Immature natural killer cell (primary cell): ENCODE measurements around the gene CHN1. TPM values are rescaled to one million over a fixed set of nuclear protein-coding genes. Genes with fewer than 3 reads are reported as not detected.

Experiments
- DNase-seq, 3 donors: peaks; one replicate each; pipeline ENCODE4 v3.0.0; 2022; ENCODE audit warnings: mixed read lengths in 1 of 3
- H3K27ac Mint-ChIP-seq, 6 donors: one replicate each; pipeline ENCODE4 v1.8.0; 2020; ENCODE audit warnings: mixed read lengths in 6 of 6, mild to moderate bottlenecking in 5 of 6, inconsistent platforms in 4 of 6, moderate library complexity in 3 of 6
- H3K27me3 Mint-ChIP-seq, 3 donors: one replicate each; pipeline ENCODE4 v1.8.0; 2020 to 2021; ENCODE audit warnings: low read depth in 3 of 3, mild to moderate bottlenecking in 3 of 3, mixed read lengths in 3 of 3, moderate library complexity in 3 of 3, inconsistent platforms in 1 of 3
- H3K36me3 Mint-ChIP-seq, 3 donors: one replicate each; pipeline ENCODE4 v1.8.0; 2020; ENCODE audit warnings: mixed read lengths in 3 of 3, inconsistent platforms in 2 of 3, mild to moderate bottlenecking in 2 of 3
- H3K4me1 Mint-ChIP-seq, 2 donors: one replicate each; pipeline ENCODE4 v1.8.0; 2020; ENCODE audit warnings: inconsistent platforms in 2 of 2, mild to moderate bottlenecking in 2 of 2, mixed read lengths in 2 of 2, moderate library complexity in 1 of 2
- H3K4me3 Mint-ChIP-seq, 5 donors: one replicate each; pipeline ENCODE4 v1.8.0; 2020; ENCODE audit warnings: mild to moderate bottlenecking in 5 of 5, mixed read lengths in 5 of 5, inconsistent platforms in 3 of 5, moderate library complexity in 3 of 5
- H3K9me3 Mint-ChIP-seq, 6 donors: one replicate each; pipeline ENCODE4 v1.8.0; 2020; ENCODE audit warnings: mild to moderate bottlenecking in 6 of 6, mixed read lengths in 6 of 6, inconsistent platforms in 4 of 6, moderate library complexity in 3 of 6
- polyA plus RNA-seq, 3 donors: library from polyadenylated mRNA; unstranded; fragments of 300-500 nt; fragmentation: Illumina TruSeq; gene quantifications; one replicate each; pipeline ENCODE4 v1.2.3, GENCODE V29; 2021

Gene CHN1
- polyA plus RNA-seq, 3 donors from 2014 or later = 0.11 to 0.69 TPM; not detected in 1

DNA sequence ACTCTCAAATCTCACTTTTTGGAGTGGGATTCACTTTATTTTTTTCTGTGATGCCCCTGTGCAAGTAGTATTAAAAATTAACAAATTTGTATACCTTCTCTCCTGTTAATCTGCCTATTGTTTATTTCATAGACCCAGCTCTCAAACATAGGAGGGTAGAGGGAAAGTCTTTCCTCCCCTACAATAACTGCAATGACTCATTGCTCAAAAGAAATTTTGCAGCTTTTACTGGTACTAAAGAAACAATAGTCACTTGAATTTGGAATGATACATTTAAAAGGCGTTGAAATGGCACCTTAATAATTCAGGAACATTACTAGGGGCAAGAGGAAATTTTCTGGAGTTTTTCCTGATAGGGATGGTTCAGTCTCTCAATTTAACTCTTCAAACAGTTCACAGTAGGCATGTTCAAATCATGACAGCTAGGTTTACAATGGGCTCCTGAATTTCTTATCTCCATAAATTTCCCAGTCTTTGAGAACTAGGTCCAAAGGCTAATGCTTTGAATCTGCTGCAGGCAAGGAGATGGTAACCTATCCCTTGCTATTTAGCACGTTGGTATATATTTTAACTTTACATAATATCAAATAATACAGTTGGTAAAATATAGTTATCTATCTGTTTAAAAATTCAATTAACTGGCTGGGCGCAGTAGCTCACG, 88.8 kb downstream of the CHN1 start:
- Mint-ChIP-seq H3K9me3 (no peaks in the 10 kb centered on the region), H3K27ac (no peak overlapping the region), H3K4me3 (no peak overlapping the region), H3K4me1 (no peaks in the 10 kb centered on the region), H3K27me3 (peaks cover 0 to 3% (median 2%) of the 10 kb centered on the region in 3 donors), H3K36me3 (peaks cover 3 to 4% (median 3%) of the 10 kb centered on the region in 3 donors)
- DNase-seq = no peak

DNA sequence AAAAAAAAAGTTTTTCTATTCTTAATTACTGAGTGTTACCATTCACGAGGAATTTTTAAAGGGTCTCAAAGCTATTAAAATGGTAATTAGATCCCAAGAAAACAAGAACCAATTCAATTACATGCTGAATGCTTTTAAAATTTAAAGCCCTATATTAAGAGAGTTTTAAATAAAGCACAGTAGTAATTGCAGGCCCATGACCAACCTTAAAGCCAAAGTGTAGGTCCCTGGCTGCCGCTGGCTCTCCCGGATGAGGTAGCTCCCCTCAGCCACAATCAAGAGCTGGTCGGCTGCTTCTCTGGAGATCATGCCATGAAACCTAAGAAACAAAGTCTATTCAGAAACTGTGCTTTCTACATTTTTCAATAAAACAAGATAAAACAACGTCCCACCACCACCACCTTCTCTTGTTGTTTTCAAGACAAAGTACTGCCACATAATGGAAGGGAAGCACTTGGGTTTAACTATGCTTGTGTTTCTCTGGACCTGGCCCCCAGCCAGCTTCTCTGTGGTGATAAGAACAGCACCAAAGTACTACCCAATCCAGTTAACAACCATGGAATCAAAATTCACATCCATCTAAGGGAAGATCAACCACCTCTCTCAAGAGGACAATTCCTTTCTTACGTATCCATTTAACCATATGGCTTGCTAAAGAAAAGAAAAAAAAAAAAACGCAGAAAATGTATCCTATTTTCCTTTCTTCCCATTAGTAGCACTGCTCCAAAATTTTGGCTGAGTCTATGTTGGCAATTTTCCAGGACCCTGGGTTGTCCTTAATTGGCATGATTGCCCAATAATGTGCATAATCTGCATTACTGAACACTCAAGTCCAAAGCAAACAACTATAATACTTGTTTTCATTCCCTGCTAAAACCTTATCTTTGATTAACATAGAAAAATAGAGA, 90.1 kb downstream of the CHN1 start:
- Mint-ChIP-seq H3K9me3 (no peaks in the 10 kb centered on the region), H3K27ac (no peak overlapping the region), H3K4me1 (no peaks in the 10 kb centered on the region), H3K36me3 (peaks cover 3 to 5% (median 4%) of the 10 kb centered on the region in 3 donors), H3K27me3 (peaks cover 0 to 4% (median 2%) of the 10 kb centered on the region in 3 donors), H3K4me3 (no peak overlapping the region)
- DNase-seq = no peak

DNA sequence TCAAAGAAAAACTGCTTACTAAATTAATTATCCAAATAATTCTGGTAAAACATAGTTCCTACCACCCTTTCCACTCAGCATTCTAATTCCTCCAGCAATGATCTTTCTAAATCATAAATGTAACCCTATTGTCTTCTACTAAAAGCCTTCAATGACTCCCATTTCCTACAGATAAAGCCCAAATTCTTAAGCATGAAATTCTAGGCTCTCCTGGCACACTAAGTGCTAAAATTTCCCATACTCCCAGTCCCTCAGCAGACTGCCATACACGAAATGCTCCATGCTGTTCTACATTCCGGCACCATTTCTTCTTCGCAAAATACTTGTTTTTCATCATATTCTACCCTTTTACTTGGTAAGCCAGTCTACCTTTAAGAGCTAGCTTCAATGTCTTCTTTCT, 96.9 kb downstream of the CHN1 start:
- H3K27ac Mint-ChIP-seq = peak overlapping the region in 1 of 6 donors; percentile 5
- no peaks in the 10 kb centered on the region for H3K9me3 Mint-ChIP-seq
- no peak overlapping the region for H3K4me3 Mint-ChIP-seq
- DNase-seq = no peak
- no peaks in the 10 kb centered on the region for H3K4me1 Mint-ChIP-seq
- H3K27me3 Mint-ChIP-seq = peaks cover 0 to 6% (median 0%) of the 10 kb centered on the region in 3 donors
- peaks cover 0 to 5% (median 3%) of the 10 kb centered on the region in 3 donors for H3K36me3 Mint-ChIP-seq

DNA sequence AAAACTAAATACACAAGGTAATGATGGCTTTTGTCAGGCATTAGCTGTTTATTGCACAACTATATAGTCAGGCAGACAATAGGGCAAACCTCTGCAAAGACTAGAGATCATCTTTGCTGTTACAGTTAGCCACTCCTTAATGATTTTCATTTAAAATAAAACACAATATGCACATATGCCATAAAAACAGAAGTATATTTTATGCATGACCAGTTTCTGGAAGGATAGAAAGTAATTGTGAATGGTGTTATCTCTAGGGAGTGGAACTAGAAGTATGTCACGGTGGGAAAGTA, 102.0 kb downstream of the CHN1 start:
- Mint-ChIP-seq H3K4me3 (no peak overlapping the region), H3K27ac (no peak overlapping the region), H3K27me3 (peaks cover 0 to 2% (median 0%) of the 10 kb centered on the region in 3 donors), H3K9me3 (peaks cover 0 to 2% (median 0%) of the 10 kb centered on the region in 6 donors), H3K36me3 (no peaks in the 10 kb centered on the region), H3K4me1 (no peaks in the 10 kb centered on the region)
- DNase-seq = no peak

DNA sequence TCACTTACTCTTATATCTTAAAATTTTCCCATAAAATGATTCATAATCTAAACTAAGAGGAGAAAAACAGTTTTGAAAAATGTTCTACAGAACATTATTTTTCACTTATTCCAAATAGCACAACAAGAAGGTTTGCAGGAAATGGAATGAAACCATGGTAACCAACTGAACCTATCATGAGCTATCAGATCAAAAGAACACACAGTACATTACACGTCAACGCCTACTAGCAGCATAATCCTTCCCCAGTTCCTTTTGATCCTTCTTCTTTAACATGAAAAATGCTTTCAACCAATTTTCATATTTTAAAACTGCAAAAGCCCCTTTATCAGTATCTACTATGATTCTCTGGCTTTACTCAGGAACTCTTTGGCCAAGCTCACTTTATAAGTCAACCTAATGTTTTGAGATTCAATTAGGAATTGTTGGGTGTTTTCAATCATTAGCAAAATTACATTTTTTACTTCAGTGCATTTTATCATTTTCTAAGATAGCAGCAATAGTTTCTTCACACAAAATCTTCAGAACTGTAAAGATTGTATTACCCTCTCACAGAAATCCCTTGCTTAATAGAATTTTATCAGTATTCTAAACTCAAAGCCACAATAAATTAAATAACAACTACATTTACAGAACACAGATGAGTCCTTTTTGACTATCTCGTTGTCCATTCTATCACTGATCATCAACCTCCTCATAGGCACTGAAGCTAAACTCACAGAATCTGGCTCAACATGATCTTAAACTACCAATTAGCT, 102.5 kb downstream of the CHN1 start:
- Mint-ChIP-seq H3K9me3 (peaks cover 0 to 2% (median 0%) of the 10 kb centered on the region in 6 donors), H3K27me3 (peaks cover 0 to 2% (median 0%) of the 10 kb centered on the region in 3 donors), H3K4me1 (no peaks in the 10 kb centered on the region), H3K36me3 (no peaks in the 10 kb centered on the region), H3K27ac (no peak overlapping the region), H3K4me3 (no peak overlapping the region)
- no peak for DNase-seq

DNA sequence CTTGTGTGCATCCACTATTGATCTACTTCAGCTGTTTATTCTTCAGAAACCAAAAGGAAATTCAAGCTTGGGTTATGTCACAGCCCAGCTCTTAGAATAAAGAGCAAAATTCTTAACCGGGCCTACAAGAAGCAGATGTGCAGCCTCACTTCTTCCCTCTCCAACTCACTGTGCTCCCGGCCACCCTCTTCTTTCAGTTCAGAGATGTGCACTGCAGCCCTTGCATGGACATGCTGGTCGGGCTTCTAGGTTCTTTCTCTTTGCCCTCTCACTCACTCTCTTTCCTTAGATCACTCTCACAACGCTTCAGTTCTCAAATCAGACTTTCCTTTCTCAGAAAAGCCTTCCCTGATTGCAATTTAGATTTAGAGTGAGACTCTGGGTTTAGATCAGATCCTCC, 104.1 kb downstream of the CHN1 start:
- no peaks in the 10 kb centered on the region for H3K4me1 Mint-ChIP-seq
- no peak for DNase-seq
- H3K36me3 Mint-ChIP-seq = no peaks in the 10 kb centered on the region
- peaks cover 0 to 2% (median 0%) of the 10 kb centered on the region in 3 donors for H3K27me3 Mint-ChIP-seq
- peaks cover 0 to 2% (median 0%) of the 10 kb centered on the region in 6 donors for H3K9me3 Mint-ChIP-seq
- H3K27ac Mint-ChIP-seq = no peak overlapping the region
- H3K4me3 Mint-ChIP-seq = no peak overlapping the region

DNA sequence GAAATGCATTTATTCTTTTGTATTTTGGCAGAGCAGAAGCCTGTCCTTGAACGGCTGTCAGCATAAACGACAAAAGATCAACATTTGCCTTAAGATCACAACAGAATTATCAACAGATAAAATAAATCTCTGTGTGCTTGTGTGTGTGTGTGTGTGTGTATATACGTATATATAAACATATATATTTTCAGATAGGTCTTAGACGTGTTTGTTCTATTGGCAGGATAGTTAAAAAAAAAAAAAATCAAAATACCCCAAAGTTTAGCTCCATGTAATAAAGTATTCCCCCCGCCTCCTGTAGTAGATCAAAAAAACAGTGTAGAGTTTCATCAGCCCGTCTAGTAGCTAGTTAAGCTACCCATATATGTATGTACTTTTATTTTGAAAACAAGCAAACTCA, 107.9 kb downstream of the CHN1 start:
- Mint-ChIP-seq H3K36me3 (no peaks in the 10 kb centered on the region), H3K27ac (no peak overlapping the region), H3K4me3 (no peak overlapping the region), H3K9me3 (peaks cover 0 to 2% (median 0%) of the 10 kb centered on the region in 6 donors), H3K4me1 (no peaks in the 10 kb centered on the region), H3K27me3 (peaks cover 0 to 2% (median 0%) of the 10 kb centered on the region in 3 donors)
- DNase-seq = no peak

DNA sequence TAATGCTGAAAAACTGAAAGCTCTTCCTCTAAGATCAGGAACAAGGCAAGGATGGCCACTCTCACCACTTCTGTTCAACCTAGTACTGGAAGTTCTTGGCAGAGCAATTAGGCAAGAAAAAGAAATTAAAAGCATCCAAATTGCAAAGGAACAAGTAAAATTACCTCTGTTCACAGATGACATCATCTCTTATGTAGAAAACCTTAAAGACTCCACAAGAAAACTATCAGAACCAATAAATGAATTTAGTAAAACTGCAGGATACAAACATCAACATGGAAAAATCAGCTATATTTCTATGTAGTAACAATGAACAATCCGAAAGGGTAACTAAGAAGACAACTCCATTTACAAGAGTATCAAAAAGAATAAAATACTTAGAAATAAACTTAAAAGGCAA, 112.2 kb downstream of the CHN1 start:
- H3K9me3 Mint-ChIP-seq = no peaks in the 10 kb centered on the region
- no peak overlapping the region for H3K27ac Mint-ChIP-seq
- H3K36me3 Mint-ChIP-seq = no peaks in the 10 kb centered on the region
- DNase-seq = no peak
- peaks cover 0 to 2% (median 0%) of the 10 kb centered on the region in 3 donors for H3K27me3 Mint-ChIP-seq
- H3K4me3 Mint-ChIP-seq = no peak overlapping the region
- H3K4me1 Mint-ChIP-seq = no peaks in the 10 kb centered on the region

DNA sequence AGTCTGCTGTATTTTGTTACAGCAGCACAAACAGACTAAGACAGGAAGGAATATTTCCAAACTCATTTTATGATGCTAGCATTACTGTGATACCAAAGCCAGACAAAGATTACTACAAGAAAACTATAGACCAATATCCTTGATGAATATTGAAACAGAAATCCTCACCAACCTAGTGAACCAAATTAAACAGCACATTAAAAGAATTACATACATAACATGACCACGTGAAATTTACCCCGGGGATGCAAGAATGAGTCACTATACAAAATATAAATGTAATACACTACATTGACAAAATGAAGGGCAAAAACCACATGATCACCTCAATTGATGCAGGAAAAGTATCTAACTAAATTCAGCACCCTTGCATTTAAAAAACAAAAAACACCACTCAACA, 112.6 kb downstream of the CHN1 start:
- Mint-ChIP-seq H3K4me1 (no peaks in the 10 kb centered on the region), H3K9me3 (no peaks in the 10 kb centered on the region), H3K36me3 (no peaks in the 10 kb centered on the region), H3K4me3 (no peak overlapping the region), H3K27ac (no peak overlapping the region), H3K27me3 (peaks cover 0 to 2% (median 0%) of the 10 kb centered on the region in 3 donors)
- no peak for DNase-seq

DNA sequence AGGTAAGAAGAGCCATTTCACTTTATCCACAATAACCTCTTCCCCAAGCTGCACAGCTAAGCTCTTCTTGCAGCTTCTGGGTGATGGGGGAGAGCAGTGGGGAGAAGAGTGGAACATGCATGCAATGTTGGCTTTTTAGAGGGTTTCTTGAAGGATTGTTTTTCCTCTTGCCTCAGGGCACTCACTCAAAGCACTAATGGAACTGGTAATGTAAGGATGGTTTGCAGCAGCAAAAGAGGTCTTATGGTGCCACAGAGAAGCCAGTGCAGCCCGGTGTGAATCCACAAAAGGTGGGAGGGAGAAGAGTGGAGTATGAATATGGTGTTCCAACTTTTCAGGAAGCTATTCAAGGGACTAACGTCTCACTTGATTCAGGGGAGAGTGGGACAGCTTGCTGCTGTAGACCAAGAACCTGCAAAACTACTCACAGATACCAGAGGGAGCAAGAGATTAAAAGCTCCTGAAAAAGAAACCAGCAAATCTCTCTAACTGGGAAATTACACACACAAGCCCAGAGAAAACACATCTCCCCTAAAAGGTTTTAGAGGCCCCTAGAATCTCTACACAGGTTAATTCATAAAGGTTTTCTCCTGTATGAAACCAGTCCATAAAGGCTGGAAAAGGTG, 116.4 kb downstream of the CHN1 start:
- no peak overlapping the region for H3K4me3 Mint-ChIP-seq
- no peaks in the 10 kb centered on the region for H3K9me3 Mint-ChIP-seq
- H3K27me3 Mint-ChIP-seq = no peaks in the 10 kb centered on the region
- no peaks in the 10 kb centered on the region for H3K4me1 Mint-ChIP-seq
- no peak overlapping the region for H3K27ac Mint-ChIP-seq
- DNase-seq = no peak
- H3K36me3 Mint-ChIP-seq = no peaks in the 10 kb centered on the region

DNA sequence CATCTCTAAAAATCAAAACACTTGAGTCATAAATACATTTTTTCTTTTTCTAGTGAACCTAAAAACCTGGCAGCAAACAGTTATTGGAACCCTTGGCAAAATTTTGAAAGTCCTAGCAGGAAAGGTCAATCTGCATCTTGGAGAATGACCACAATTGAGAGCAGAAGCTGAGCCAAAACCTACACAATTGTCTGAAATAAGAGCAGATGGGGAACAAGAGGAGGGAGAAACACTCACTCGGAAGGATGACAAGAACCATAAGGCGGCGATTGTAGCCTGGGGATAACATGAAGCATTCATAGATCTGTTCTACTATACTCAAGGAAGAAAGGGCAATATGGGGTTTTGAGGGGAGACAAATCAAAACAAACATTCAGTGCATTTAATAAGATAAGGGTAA, 117.0 kb downstream of the CHN1 start:
- no peaks in the 10 kb centered on the region for H3K9me3 Mint-ChIP-seq
- H3K4me1 Mint-ChIP-seq = no peaks in the 10 kb centered on the region
- H3K27me3 Mint-ChIP-seq = no peaks in the 10 kb centered on the region
- H3K27ac Mint-ChIP-seq = no peak overlapping the region
- DNase-seq = no peak
- H3K36me3 Mint-ChIP-seq = no peaks in the 10 kb centered on the region
- no peak overlapping the region for H3K4me3 Mint-ChIP-seq

DNA sequence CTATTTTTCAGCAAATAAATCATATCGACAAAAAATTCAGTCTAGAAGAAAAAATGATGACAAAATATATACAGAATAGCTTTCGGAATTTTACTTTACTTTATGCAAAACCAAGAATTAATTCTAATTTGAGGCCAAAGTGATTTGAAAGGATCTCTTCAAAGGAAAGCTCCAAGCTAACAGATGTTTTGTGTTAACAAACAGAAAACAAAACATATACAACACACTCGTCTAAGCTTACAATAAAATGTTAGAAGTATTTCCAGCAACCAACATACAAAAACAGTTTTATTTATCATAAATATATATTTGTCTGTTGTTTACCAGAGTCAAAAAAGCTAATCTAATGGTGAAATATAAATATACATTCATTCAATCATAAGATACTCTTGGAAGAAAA, 122.8 kb downstream of the CHN1 start:
- DNase-seq = no peak
- H3K36me3 Mint-ChIP-seq = no peaks in the 10 kb centered on the region
- no peak overlapping the region for H3K4me3 Mint-ChIP-seq
- no peak overlapping the region for H3K27ac Mint-ChIP-seq
- no peaks in the 10 kb centered on the region for H3K9me3 Mint-ChIP-seq
- H3K4me1 Mint-ChIP-seq = no peaks in the 10 kb centered on the region
- peaks cover 0 to 3% (median 2%) of the 10 kb centered on the region in 3 donors for H3K27me3 Mint-ChIP-seq

DNA sequence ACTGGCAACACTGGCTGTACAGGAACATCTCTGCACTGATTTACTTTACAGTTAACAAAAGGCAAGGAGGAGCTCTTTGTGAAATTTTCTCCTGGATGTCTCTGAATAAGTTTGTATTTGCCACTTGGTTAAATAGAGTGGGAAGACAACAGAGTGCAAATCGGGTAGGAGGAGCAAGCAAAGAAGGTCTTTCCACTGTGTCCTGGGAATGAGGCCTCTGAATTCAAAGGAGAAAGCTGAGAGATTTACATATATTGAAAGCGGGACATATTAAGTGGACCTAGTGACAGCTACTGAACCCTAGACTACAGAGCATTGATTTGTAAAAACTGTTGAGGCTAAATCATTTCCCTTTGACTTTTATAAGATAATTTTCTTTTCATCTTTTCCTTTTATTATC, 123.5 kb downstream of the CHN1 start:
- no peaks in the 10 kb centered on the region for H3K9me3 Mint-ChIP-seq
- no peaks in the 10 kb centered on the region for H3K4me1 Mint-ChIP-seq
- H3K36me3 Mint-ChIP-seq = no peaks in the 10 kb centered on the region
- H3K4me3 Mint-ChIP-seq = no peak overlapping the region
- no peak overlapping the region for H3K27ac Mint-ChIP-seq
- DNase-seq = no peak
- peaks cover 0 to 3% (median 2%) of the 10 kb centered on the region in 3 donors for H3K27me3 Mint-ChIP-seq
